Liver (tissue), 9 donors: ENCODE data around the gene TOMM70. TPM values are rescaled to one million over a fixed set of nuclear protein-coding genes. Genes with fewer than 3 reads are reported as not detected.
A peak's percentile ranks its signal among the peaks of the same experiment; 100 is the strongest.

ENCODE experiments used
- DNase-seq: peaks from one replicate; pipeline ENCODE4 v3.0.0-alpha.2; 2017; ENCODE audit warnings: low spot score
- H3K27ac ChIP-seq, 2 donors: one replicate each; pipeline ENCODE4 v1.7.0; 2013; ENCODE audit warnings: inconsistent platforms in 2 of 2, low read length in 2 of 2, control low read depth in 1 of 2, low read depth in 1 of 2, mild to moderate bottlenecking in 1 of 2
- H3K27me3 ChIP-seq, 4 donors: one replicate each; pipeline versions ENCODE4 v1.6.1 to v1.7.0; 2013; ENCODE audit warnings: low read length in 3 of 4, inconsistent platforms in 1 of 4, mild to moderate bottlenecking in 1 of 4, moderate library complexity in 1 of 4; ENCODE audit not compliant: control insufficient read depth in 4 of 4, insufficient read depth in 4 of 4
- H3K36me3 ChIP-seq, 4 donors: one replicate each; pipeline versions ENCODE4 v1.6.1 to v1.7.0; 2013; ENCODE audit warnings: low read length in 3 of 4, mild to moderate bottlenecking in 3 of 4, low read depth in 1 of 4, moderate library complexity in 1 of 4; ENCODE audit not compliant: control insufficient read depth in 4 of 4, insufficient read depth in 3 of 4
- H3K4me1 ChIP-seq, 4 donors: one replicate each; pipeline versions ENCODE4 v1.6.1 to v1.7.0; 2013; ENCODE audit warnings: low read length in 3 of 4, mild to moderate bottlenecking in 3 of 4, moderate library complexity in 1 of 4; ENCODE audit not compliant: control insufficient read depth in 4 of 4, insufficient read depth in 4 of 4
- H3K4me3 ChIP-seq, 3 donors: one replicate each; pipeline versions ENCODE4 v1.6.1 to v1.7.0; 2013; ENCODE audit warnings: low read length in 3 of 3, control low read depth in 1 of 3, low read depth in 1 of 3, mild to moderate bottlenecking in 1 of 3
- H3K9ac ChIP-seq, 2 donors: one replicate each; pipeline ENCODE4 v1.7.0; 2013; ENCODE audit warnings: low read length in 2 of 2, mild to moderate bottlenecking in 2 of 2, moderate library complexity in 2 of 2, control low read depth in 1 of 2, low read depth in 1 of 2
- H3K9me3 ChIP-seq, 4 donors: one replicate each; pipeline versions ENCODE4 v1.6.1 to v1.7.0; 2013; ENCODE audit warnings: low read length in 3 of 4; ENCODE audit not compliant: control insufficient read depth in 4 of 4
- CTCF ChIP-seq: fragments of 150-350 bp; IDR thresholded peaks from 2 replicates; pipeline ENCODE4 v1.5.1; 2017; ENCODE audit warnings: improper control_type of control experiment, low read depth, low read length; ENCODE audit not compliant: missing input control
- EGR1 ChIP-seq, 2 donors: IDR thresholded peaks; 2 replicates each; pipeline ENCODE4 v1.6.1; 2016 to 2018; ENCODE audit warnings: antibody characterized with exemption in 2 of 2, low read depth in 2 of 2
- FOXA1 ChIP-seq: IDR thresholded peaks from 2 replicates; pipeline ENCODE4 v1.6.1; 2016; ENCODE audit warnings: antibody characterized with exemption
- FOXA2 ChIP-seq: IDR thresholded peaks from 2 replicates; pipeline ENCODE4 v1.6.1; 2016; ENCODE audit warnings: antibody characterized with exemption
- GABPA ChIP-seq, 2 donors: IDR thresholded peaks in 1 of 2; conservative IDR thresholded peaks in 1 of 2; 2 replicates each; pipeline ENCODE4 v1.6.1; 2016; ENCODE audit warnings: antibody characterized with exemption in 2 of 2, mild to moderate bottlenecking in 1 of 2, moderate library complexity in 1 of 2
- HNF4A ChIP-seq, 2 donors: conservative IDR thresholded peaks; 2 replicates each; pipeline ENCODE4 v1.6.1; 2016; ENCODE audit warnings: antibody characterized with exemption in 2 of 2, mild to moderate bottlenecking in 2 of 2
- HNF4G ChIP-seq: IDR thresholded peaks from 2 replicates; pipeline ENCODE4 v1.6.1; 2016; ENCODE audit warnings: antibody characterized with exemption
- JUND ChIP-seq, 2 donors: IDR thresholded peaks; 2 replicates each; pipeline ENCODE4 v1.6.1; 2016; ENCODE audit warnings: antibody characterized with exemption in 2 of 2
- MAX ChIP-seq: IDR thresholded peaks from 2 replicates; pipeline ENCODE4 v1.6.1; 2016; ENCODE audit warnings: antibody characterized with exemption
- NR2F2 ChIP-seq: IDR thresholded peaks from 2 replicates; pipeline ENCODE4 v1.6.1; 2016; ENCODE audit warnings: antibody characterized with exemption
- RAD21 ChIP-seq, 2 donors: IDR thresholded peaks; 2 replicates each; pipeline ENCODE4 v1.6.1; 2016; ENCODE audit warnings: antibody characterized with exemption in 2 of 2, mild to moderate bottlenecking in 2 of 2
- SP1 ChIP-seq: IDR thresholded peaks from 2 replicates; pipeline ENCODE4 v1.6.1; 2018; ENCODE audit warnings: antibody characterized with exemption, mild to moderate bottlenecking
- TAF1 ChIP-seq: conservative IDR thresholded peaks from 2 replicates; pipeline ENCODE4 v1.6.1; 2016; ENCODE audit warnings: antibody characterized with exemption, mild to moderate bottlenecking
- YY1 ChIP-seq: IDR thresholded peaks from 2 replicates; pipeline ENCODE4 v1.6.1; 2016; ENCODE audit warnings: antibody characterized with exemption, mild to moderate bottlenecking
- WGBS: extraction: QIAGEN DNeasy Blood & Tissue Kit; methylation state at CpG from one replicate; pipeline ENCODE4 v1.1.7; 2013; 5-methylcytosine and 5-hydroxymethylcytosine counted together
- polyA plus RNA-seq, 2 donors: library from polyadenylated mRNA; stranded (reverse) in 1 of 2; unstranded in 1 of 2; fragments of 200-250 nt in 1 of 2; fragments of >200 nt in 1 of 2; fragmentation: Nextera tagmentation in 1 of 2; extraction: Ambion mirVana in 1 of 2; gene quantifications; one replicate each; pipeline versions ENCODE4 v1.2.1 to v1.2.3, GENCODE V29; 2013 to 2015
- total RNA-seq, 2 donors: library from RNA; depleted of rRNA; stranded (reverse); fragments of >200 nt; gene quantifications; one replicate each; pipeline ENCODE4 v1.2.3, GENCODE V29; 2014
- TF ChIP-seq, protein P1 (sequence below): IDR thresholded peaks from 2 replicates; pipeline ENCODE4 v1.6.1; 2016; ENCODE audit warnings: antibody characterized with exemption
- TF ChIP-seq, protein P2 (sequence below): IDR thresholded peaks from 2 replicates; pipeline ENCODE4 v1.6.1; 2016; ENCODE audit warnings: antibody characterized with exemption, mild to moderate bottlenecking
- donor health status: healthy.
- donor health status: healthy.
- donor health status: healthy.
- donor health status: healthy.
- donor health status: healthy.

The TOMM70 gene
- total and polyA plus RNA-seq, 4 donors: 16.7 to 55.8 (median 32.6) TPM

GRCh38 chr3:100402256-100402655, 1.4 kb upstream of the TOMM70 start:
- DNase-seq: no peak
- no peak for TF ChIP-seq FOXA1
- no peak for TF ChIP-seq TAF1
- TF ChIP-seq HNF4A (conservative IDR thresholded peaks at IDR 0.05): no peak
- TF ChIP-seq GABPA (IDR thresholded peaks at IDR 0.05 in 1 of 2, conservative IDR thresholded peaks at IDR 0.05 in 1 of 2): no peak
- no peak for TF ChIP-seq EGR1 (IDR thresholded peaks at IDR 0.05; ENCODE audit: low read depth in 2 of 2)
- no peak for TF ChIP-seq FOXA2
- TF ChIP-seq, protein P1, sequence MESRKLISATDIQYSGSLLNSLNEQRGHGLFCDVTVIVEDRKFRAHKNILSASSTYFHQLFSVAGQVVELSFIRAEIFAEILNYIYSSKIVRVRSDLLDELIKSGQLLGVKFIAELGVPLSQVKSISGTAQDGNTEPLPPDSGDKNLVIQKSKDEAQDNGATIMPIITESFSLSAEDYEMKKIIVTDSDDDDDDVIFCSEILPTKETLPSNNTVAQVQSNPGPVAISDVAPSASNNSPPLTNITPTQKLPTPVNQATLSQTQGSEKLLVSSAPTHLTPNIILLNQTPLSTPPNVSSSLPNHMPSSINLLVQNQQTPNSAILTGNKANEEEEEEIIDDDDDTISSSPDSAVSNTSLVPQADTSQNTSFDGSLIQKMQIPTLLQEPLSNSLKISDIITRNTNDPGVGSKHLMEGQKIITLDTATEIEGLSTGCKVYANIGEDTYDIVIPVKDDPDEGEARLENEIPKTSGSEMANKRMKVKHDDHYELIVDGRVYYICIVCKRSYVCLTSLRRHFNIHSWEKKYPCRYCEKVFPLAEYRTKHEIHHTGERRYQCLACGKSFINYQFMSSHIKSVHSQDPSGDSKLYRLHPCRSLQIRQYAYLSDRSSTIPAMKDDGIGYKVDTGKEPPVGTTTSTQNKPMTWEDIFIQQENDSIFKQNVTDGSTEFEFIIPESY: no peak
- no peak for TF ChIP-seq RAD21 (IDR thresholded peaks at IDR 0.05)
- TF ChIP-seq SP1: no peak
- no peak for TF ChIP-seq JUND (IDR thresholded peaks at IDR 0.05)
- no peak for TF ChIP-seq YY1
- no peak for TF ChIP-seq HNF4G
- no peak for TF ChIP-seq NR2F2
- H3K4me3 ChIP-seq: peak overlapping the region; percentile 78 to 94 (median 83)

DNA sequence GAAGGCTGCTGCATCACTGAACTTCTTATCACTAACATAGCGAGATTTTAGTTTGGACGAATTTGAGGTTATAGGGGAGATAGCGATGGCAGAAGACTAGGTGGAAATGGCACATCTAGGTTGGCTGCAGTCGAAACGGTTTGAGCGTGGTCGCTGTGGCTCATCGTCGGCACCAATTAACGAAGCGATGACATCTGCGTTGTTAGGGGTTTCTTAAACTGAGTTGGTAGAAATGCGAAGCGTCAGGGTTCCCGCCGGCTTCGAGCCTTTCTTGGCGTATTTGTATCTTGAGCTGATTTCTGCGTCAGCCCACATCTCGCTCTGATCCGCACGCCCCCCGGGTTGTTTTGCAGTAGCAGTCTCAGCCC, 769 bp upstream of the TOMM70 start:
- Histone ChIP-seq H3K4me3 (peak overlapping the region; percentile 78 to 94 (median 83)), H3K27me3 (no peaks in the 10 kb centered on the region), H3K9me3 (no peaks in the 10 kb centered on the region), H3K4me1 (peaks cover 4 to 37% (median 28%) of the 10 kb centered on the region in 4 donors), H3K9ac (peak overlapping the region; percentile 79 to 93), H3K27ac (peak overlapping the region; percentile 78 to 93), H3K36me3 (no peaks in the 10 kb centered on the region)
- TF ChIP-seq, protein P2, sequence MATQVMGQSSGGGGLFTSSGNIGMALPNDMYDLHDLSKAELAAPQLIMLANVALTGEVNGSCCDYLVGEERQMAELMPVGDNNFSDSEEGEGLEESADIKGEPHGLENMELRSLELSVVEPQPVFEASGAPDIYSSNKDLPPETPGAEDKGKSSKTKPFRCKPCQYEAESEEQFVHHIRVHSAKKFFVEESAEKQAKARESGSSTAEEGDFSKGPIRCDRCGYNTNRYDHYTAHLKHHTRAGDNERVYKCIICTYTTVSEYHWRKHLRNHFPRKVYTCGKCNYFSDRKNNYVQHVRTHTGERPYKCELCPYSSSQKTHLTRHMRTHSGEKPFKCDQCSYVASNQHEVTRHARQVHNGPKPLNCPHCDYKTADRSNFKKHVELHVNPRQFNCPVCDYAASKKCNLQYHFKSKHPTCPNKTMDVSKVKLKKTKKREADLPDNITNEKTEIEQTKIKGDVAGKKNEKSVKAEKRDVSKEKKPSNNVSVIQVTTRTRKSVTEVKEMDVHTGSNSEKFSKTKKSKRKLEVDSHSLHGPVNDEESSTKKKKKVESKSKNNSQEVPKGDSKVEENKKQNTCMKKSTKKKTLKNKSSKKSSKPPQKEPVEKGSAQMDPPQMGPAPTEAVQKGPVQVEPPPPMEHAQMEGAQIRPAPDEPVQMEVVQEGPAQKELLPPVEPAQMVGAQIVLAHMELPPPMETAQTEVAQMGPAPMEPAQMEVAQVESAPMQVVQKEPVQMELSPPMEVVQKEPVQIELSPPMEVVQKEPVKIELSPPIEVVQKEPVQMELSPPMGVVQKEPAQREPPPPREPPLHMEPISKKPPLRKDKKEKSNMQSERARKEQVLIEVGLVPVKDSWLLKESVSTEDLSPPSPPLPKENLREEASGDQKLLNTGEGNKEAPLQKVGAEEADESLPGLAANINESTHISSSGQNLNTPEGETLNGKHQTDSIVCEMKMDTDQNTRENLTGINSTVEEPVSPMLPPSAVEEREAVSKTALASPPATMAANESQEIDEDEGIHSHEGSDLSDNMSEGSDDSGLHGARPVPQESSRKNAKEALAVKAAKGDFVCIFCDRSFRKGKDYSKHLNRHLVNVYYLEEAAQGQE: peak; percentile 32
- TF ChIP-seq TAF1: peak; percentile 78
- no peak for TF ChIP-seq HNF4A (conservative IDR thresholded peaks at IDR 0.05)
- no peak for TF ChIP-seq HNF4G
- no peak for TF ChIP-seq SP1
- no peak for TF ChIP-seq EGR1 (IDR thresholded peaks at IDR 0.05; ENCODE audit: low read depth in 2 of 2)
- WGBS: under 1% methylated on average over 23 of the region's 23 CpGs
- peak; percentile 47 for DNase-seq

More at GRCh38 chr3:100402256-100402655, 1.4 kb upstream of the TOMM70 start:
- H3K27ac ChIP-seq: peak overlapping the region; percentile 78 to 93
- H3K36me3 ChIP-seq: no peaks in the 10 kb centered on the region
- H3K9ac ChIP-seq: peak overlapping the region; percentile 79 to 93
- no peaks in the 10 kb centered on the region for H3K9me3 ChIP-seq
- WGBS: 3% methylated on average over 2 of the region's 2 CpGs
- H3K27me3 ChIP-seq: no peaks in the 10 kb centered on the region
- H3K4me1 ChIP-seq: peaks cover 4 to 31% (median 22%) of the 10 kb centered on the region in 4 donors

DNA sequence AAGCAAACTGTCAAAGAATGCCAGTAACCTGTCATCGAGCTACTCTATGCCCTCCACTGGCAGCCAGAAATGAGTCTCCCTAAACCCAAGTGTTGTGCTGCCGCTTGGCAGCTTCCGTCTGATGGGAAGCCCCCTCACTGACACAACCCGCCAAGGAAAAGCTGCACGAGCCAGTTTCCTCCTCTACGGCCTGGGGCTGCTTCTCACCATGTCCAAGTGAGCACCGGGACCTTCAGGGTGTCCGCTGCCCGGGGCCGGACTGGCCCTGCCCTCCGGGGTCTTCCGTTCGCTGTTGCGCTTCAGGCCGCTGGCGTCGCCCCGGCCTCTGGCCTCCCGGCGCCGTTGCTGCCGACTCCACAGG, 490 bp downstream of the TOMM70 start:
- no peak for TF ChIP-seq JUND (IDR thresholded peaks at IDR 0.05)
- TF ChIP-seq, protein P2: no peak
- no peak for TF ChIP-seq TAF1
- no peak for TF ChIP-seq MAX
- no peak for TF ChIP-seq CTCF
- TF ChIP-seq YY1: no peak
- peak; percentile 40 for DNase-seq
- Histone ChIP-seq H3K27me3 (no peaks in the 10 kb centered on the region), H3K4me1 (peaks cover 4 to 46% (median 37%) of the 10 kb centered on the region in 4 donors), H3K9ac (peak overlapping the region; percentile 71 to 93), H3K9me3 (no peaks in the 10 kb centered on the region), H3K36me3 (no peaks in the 10 kb centered on the region), H3K27ac (peak overlapping the region; percentile 78 to 93), H3K4me3 (peak overlapping the region; percentile 78 to 94 (median 83))
- under 1% methylated on average over 22 of the region's 22 CpGs for WGBS
